GF-D8 (cell line): ENCODE results near the gene CPNE7.

Source experiments
- DNase-seq: peaks from one replicate; lab custom pipeline; 2025; lab: John Stamatoyannopoulos, UW

Gene CPNE7

GRCh38 chr16:89549007-89549700, 26.4 kb upstream of the CPNE7 start:
- DNase-seq = no peak

GRCh38 chr16:89550421-89551007, 25.0 kb upstream of the CPNE7 start:
- no peak for DNase-seq

- DNase-seq = no peak
Measured at GRCh38 chr16:89552329-89552728, 23.2 kb upstream of the CPNE7 start.

GRCh38 chr16:89552913-89553312, 22.6 kb upstream of the CPNE7 start:
- no peak for DNase-seq

GRCh38 chr16:89553733-89554132, 21.8 kb upstream of the CPNE7 start:
- no peak for DNase-seq

- DNase-seq = no peak
Measured at GRCh38 chr16:89554343-89554742, 21.2 kb upstream of the CPNE7 start.

- no peak for DNase-seq
Measured at GRCh38 chr16:89555265-89555664, 20.3 kb upstream of the CPNE7 start.

- DNase-seq = no peak
Measured at GRCh38 chr16:89555780-89556179, 19.8 kb upstream of the CPNE7 start.

- peak; percentile 16 for DNase-seq
Measured at GRCh38 chr16:89556750-89557689, 18.5 kb upstream of the CPNE7 start.

GRCh38 chr16:89557690-89558490, 17.7 kb upstream of the CPNE7 start:
- DNase-seq = no peak

GRCh38 chr16:89560378-89561141, 15.0 kb upstream of the CPNE7 start, which contains the start of gene RPL13:
RPL13 (plus strand) TSS chr16:89560682; CDS start chr16:89560960, 278 bp downstream.
- peak; percentile 82 for DNase-seq

- DNase-seq = no peak
Measured at GRCh38 chr16:89561142-89561883, 14.2 kb upstream of the CPNE7 start.

- DNase-seq = no peak
Measured at GRCh38 chr16:89561884-89562599, 13.5 kb upstream of the CPNE7 start.

- no peak for DNase-seq
Measured at GRCh38 chr16:89562939-89563338, 12.6 kb upstream of the CPNE7 start.

- no peak for DNase-seq
Measured at GRCh38 chr16:89563639-89564392, 11.7 kb upstream of the CPNE7 start.

GRCh38 chr16:89564476-89565255, 10.9 kb upstream of the CPNE7 start:
- DNase-seq = no peak

GRCh38 chr16:89565256-89565505, 10.4 kb upstream of the CPNE7 start:
- DNase-seq = no peak
